Inflammatory macrophage (primary cell): Measurements from ENCODE around the gene FUT4.
A peak's percentile ranks its signal among the peaks of the same experiment; 100 is the strongest.
"Not testable (repeated sequence)": the region's sequence is repeated elsewhere in the genome, so short reads cannot be mapped to it uniquely, and the experiment has no call there.

Source experiments
- DNase-seq, 2 donors: peaks; one replicate each; pipeline ENCODE4 v3.0.0-alpha.2; 2020 to 2022

The FUT4 gene

DNA sequence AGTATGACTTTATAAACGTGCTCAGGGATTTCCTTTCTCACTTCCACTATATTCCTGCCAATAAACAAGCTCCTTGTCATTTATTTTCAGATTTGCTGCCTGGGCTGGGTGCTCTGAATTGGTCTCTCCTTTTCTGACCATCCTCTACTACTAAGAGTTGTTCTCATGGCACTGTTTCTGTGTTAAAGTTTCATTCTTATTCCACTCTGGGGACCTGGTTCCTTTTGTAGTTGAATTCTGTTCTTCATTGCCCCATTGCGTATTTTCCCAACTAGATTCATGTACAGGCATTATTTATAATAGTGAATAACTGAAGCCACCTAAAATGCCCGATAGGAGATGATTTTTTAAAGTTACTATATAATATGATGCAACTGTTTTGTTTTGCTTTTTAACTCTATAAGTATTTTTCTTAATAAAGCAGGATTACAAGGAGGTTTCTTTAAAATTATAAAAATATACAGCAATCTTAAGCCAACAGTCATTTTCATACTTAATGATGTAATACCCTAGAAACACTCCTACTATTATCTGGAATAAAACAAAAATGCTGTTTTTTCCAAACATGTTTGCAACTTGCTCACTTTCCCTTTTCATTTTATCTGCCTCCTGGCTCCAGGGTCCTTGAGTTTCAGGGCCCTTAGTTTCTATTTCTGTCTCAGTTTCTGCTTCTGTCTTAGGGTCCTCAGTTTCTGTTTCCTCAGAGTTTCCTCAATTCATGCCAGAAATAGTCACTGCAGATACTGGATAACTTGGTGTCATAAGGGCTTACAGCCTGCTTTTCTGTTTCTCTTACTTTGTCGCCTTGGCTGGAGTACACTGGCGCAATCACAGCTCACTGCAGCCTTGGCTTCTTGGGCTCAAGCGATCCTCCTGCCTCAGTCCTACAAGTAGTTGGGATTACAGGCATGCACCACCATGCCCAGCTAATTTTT lies 9.8 kb upstream of the FUT4 start:
- peak; percentile 66 to 69 for DNase-seq

DNA sequence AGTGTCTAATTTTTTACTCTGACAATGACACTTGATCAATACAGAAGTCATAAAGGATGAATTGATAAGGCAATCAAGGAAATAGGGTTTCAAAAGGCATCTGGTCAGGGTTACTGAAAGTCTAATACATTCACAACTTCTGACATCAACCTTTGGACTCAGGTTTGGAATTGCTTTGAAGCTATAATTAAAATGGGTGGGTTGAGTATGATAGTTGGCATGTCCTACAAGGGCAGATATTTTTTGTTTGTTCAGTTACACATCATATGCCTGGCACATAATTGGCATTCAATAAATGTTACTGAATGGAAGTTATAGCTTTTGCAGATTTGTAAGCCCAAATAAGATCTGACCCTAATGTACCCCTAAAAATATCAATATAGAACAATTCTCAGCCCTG lies 7.3 kb upstream of the FUT4 start:
- no peak for DNase-seq

DNA sequence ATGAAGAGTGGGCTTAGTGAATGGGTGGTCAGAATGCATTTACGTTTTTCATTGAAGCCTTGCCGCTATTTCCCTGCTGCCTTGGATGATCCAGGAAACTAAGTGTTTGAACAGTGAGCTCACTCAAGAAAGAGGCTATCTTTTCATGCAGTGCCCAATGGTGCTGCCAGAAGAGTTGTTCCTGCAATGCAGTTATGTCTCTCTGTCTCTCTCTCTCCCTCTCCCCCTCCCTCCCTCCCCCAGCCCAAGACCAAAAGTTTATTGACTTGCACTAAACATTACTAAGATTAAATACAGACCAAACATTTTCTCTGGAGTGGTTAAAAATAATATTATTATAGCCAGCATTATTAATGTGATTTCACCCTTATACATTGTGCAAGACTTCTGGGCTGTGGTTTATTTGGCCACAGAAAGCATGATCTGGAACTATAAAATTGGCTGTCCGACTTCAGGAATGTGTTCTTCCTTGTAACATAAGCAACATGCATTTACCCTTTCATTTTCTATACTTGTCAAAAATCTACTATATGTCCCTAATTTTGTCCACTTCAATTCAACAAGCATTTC lies 6.6 kb upstream of the FUT4 start:
- peak; percentile 24 to 28 for DNase-seq

DNA sequence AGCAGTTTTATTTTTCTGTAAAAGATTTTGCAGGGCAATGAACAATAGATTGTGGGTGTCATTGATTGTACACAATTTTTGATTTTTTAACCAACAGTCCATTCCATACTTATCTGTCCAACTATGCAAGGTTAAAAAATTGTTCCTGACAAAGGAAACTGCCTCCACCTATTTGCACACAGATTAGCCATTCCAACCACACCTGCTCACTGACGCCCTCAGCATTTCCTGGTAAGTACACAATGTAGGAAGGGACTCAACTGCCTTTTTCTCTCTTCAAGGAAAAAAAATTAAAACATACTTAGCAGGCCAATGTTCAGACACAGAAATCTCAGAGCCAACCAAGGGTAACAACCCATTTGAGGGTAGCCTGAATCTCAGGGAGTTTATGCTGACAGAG lies 4.3 kb upstream of the FUT4 start:
- DNase-seq, result no peak

DNA sequence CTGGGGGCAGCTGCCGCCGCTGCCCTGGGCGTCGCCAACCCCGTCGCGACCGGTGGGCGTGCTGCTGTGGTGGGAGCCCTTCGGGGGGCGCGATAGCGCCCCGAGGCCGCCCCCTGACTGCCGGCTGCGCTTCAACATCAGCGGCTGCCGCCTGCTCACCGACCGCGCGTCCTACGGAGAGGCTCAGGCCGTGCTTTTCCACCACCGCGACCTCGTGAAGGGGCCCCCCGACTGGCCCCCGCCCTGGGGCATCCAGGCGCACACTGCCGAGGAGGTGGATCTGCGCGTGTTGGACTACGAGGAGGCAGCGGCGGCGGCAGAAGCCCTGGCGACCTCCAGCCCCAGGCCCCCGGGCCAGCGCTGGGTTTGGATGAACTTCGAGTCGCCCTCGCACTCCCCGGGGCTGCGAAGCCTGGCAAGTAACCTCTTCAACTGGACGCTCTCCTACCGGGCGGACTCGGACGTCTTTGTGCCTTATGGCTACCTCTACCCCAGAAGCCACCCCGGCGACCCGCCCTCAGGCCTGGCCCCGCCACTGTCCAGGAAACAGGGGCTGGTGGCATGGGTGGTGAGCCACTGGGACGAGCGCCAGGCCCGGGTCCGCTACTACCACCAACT lies 1.0 kb downstream of the FUT4 start:
- peak in 1 of 2 donors; percentile 33 for DNase-seq

DNA sequence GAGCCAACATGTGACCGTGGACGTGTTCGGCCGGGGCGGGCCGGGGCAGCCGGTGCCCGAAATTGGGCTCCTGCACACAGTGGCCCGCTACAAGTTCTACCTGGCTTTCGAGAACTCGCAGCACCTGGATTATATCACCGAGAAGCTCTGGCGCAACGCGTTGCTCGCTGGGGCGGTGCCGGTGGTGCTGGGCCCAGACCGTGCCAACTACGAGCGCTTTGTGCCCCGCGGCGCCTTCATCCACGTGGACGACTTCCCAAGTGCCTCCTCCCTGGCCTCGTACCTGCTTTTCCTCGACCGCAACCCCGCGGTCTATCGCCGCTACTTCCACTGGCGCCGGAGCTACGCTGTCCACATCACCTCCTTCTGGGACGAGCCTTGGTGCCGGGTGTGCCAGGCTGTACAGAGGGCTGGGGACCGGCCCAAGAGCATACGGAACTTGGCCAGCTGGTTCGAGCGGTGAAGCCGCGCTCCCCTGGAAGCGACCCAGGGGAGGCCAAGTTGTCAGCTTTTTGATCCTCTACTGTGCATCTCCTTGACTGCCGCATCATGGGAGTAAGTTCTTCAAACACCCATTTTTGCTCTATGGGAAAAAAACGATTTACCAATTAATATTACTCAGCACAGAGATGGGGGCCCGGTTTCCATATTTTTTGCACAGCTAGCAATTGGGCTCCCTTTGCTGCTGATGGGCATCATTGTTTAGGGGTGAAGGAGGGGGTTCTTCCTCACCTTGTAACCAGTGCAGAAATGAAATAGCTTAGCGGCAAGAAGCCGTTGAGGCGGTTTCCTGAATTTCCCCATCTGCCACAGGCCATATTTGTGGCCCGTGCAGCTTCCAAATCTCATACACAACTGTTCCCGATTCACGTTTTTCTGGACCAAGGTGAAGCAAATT lies 1.8 kb downstream of the FUT4 start:
- DNase-seq, result peak in 1 of 2 donors; percentile 26

DNA sequence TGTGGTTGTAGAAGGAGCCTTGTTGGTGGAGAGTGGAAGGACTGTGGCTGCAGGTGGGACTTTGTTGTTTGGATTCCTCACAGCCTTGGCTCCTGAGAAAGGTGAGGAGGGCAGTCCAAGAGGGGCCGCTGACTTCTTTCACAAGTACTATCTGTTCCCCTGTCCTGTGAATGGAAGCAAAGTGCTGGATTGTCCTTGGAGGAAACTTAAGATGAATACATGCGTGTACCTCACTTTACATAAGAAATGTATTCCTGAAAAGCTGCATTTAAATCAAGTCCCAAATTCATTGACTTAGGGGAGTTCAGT lies 2.4 kb downstream of the FUT4 start:
- DNase-seq, result no peak

DNA sequence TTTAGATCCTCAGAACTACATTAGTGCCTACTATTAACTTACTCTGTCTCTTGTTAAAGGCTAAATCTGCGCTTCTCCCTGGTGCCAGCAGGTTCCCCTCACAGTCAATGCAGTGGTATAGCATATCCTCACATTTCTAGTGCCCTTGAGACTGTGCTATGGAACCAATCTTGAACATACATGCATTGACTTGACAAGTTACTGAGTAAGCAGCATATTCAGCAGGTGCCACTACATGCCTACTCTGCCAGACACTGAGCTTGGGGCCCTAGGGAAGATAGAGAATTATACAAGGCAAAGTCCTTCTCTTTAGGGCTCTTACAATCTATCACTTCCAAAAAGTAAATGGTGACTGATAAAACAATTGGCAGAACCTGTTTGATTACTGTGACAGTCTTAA lies 3.2 kb downstream of the FUT4 start:
- DNase-seq, result no peak

- DNase-seq, result peak in 1 of 2 donors; percentile 19
Observed at GRCh38 chr11:94549146-94549545, 5.4 kb downstream of the FUT4 start.

- peak; percentile 40 to 43 for DNase-seq
Observed at GRCh38 chr11:94550513-94550912, 6.8 kb downstream of the FUT4 start.

DNA sequence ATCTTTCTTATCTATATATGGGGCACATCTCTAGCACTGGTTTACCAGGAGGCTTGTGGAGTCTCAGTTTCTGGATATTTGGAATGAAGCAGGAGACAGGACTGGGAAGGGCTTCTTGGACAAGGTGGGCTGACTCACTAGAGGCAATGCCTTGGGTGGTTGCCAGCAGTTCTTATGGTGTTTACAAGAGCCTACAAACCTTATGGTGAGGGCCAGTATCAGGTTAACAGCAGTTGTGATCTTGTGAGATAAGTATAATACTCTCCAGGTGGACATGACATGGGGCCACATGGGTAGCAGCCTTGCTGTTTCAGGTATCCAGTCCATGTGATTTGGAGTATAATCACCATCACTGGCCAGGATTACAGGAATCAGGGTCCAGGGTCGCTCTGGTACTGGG lies 10.2 kb downstream of the FUT4 start:
- no peak for DNase-seq

DNA sequence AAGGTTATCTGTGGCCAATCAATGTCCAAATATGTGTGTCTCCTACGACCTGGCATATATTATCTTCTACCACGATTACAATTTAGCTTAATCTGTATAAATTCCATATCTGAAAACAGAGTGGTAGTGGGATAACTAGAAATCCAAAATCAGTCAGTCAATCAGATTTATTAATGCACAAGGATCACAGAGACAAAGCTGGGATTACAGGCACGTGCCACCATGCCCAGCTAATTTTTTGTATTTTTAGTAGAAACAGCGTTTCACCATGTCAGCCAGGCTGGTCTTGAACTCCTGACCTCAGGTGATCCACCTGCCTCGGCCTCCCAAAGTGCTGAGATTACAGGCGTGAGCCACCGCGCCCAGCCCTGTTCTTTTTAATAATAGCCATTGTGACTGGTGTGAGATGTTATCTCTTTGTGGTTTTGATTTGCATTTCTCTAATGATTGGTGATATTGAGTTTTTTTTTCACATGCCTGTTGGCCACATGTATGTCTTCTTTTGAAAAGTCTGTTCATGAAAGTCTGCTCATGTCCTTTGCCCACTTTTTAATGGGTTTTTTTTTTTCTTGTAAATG lies 12.1 kb downstream of the FUT4 start:
- DNase-seq, result not testable (repeated sequence)

- DNase-seq, result no peak
Observed at GRCh38 chr11:94557421-94557820, 13.7 kb downstream of the FUT4 start.

- DNase-seq, result no peak
Observed at GRCh38 chr11:94557992-94558391, 14.3 kb downstream of the FUT4 start.

DNA sequence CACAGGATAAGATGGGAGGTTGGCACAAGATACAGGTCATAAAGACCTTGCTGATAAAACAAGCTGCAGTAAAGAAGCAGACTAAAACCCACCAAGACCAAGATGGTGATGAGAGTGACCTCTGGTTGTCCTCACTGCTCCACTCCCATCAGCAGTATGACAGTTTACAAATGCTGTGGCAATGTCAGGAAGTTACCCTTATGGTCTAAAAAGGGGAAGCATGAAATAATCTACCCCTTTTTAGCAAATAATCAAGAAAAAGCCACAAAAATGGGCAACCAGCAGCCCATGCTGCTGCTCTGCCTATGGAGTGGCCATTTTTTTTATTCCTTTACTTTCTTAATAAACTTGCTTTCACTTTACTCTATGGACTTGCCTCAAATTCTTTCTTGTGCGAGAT lies 14.7 kb downstream of the FUT4 start:
- peak; percentile 83 to 92 for DNase-seq

DNA sequence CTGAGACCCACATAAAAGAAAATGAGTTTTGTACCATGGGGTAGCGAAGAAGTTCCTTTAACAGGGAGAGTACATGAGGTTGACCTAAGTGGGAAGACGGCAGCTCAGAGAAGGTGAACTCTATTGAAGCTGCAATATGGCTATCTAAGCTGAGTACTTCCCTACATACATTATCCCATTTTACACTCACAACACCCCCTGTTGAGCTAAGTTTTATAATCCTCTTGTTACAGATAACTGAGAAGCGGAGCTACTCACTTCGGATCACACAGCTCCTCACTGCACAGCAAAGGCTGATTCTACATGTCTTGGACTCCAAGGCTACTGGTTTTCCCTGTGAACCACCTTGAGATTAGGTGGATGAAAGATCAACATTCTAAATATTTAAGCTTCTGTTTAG lies 15.2 kb downstream of the FUT4 start:
- DNase-seq, result no peak

DNA sequence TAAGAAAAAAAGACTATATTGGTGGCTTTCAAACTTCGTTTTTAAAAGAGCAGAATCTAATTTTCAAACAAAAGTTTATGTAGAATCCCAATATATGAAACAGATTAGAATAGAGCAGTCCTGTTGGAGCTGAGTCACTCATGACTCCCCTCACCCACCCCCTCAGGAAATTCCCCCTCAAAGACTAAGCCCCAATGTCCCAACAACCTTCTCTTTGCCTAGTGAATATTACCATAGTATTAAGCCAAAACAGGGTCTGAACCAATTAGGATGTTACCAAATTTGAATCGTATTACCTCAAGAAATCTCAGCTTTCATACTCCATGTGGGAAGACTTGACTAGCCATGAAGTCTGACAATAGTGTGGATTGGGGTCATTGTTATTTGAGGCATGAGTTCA lies 15.6 kb downstream of the FUT4 start:
- no peak for DNase-seq

GRCh38 chr11:94560834-94561233 lies 17.1 kb downstream of the FUT4 start:
- DNase-seq, result no peak

- no peak for DNase-seq
Observed at GRCh38 chr11:94563176-94563847, 19.6 kb downstream of the FUT4 start.

- no peak for DNase-seq
Observed at GRCh38 chr11:94563848-94564467, 20.2 kb downstream of the FUT4 start.

DNA sequence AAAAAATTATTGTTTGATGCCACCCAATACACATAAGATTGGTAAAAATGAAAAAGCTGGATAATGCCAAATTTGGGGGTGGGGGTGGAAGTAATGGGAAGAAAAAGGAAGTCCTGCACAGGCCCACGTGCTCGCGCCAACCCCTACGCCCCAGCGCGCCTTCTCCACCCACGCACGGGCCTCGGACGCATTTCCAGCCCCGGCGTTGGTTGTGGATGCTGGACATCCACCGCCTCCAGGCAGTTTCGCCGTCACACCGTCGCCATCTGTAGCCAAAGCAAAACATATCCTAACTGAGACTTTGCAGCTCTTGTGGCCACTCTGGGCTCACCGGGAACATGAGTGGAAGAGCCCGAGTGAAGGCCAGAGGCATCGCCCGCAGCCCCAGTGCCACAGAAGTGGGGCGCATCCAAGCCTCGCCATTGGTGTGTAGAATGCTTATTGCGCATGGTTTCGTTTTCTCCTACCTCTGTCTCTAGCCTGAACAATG lies 23.5 kb downstream of the FUT4 start, which contains the start of gene PIWIL4:
TSS of gene PIWIL4 (plus strand) at position 188 of the 490 bp plus-strand sequence. CDS start at position 339, 151 bp downstream.
- no peak for DNase-seq
